Kasumi-1 (cell line): Measurements from ENCODE around the gene TMEM119.
"Not testable (repeated sequence)": the region's sequence is repeated elsewhere in the genome, so short reads cannot be mapped to it uniquely, and the experiment has no call there.

Experiments
- DNase-seq, 2 experiments: peaks; one replicate each; lab custom pipeline; 2025; lab: John Stamatoyannopoulos, UW

The TMEM119 gene

DNA sequence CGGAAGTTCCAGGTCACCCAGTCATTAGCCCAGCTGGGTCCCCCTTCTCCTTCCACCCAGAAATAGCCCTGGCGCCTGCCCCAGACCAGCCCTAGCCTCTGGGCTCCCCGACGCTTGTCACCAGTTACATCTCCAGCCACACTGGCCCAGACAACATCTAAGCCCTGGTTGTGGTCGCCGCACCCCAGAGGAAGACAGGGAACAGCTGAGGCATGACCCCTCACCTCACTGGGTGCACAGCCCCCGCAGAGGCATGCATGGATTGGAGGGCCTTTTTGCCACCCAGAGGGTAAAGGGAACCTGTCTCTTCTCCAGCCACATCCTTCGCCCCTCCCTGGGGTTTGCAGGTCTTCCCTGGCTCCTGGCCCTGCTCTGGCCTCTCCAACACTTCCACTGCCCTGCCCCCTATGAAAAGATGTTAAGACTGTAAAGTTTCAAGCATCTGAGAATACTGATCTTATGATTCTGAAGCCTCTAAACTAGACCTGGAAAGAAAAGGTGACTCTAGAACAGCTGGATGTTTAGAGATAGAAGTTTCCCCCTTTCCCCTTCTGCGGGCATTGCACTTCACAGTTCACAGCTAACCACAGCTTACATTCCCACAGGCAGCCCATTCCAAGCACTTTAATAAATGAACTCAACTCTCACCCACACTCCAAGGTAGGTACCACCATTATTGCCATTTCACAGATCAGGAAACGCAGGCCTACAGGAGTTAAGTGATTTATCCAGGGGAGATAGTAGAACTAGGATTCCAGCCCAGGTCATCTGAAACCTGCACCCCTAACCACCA is 14.7 kb downstream of the TMEM119 start:
- no peak for DNase-seq

DNA sequence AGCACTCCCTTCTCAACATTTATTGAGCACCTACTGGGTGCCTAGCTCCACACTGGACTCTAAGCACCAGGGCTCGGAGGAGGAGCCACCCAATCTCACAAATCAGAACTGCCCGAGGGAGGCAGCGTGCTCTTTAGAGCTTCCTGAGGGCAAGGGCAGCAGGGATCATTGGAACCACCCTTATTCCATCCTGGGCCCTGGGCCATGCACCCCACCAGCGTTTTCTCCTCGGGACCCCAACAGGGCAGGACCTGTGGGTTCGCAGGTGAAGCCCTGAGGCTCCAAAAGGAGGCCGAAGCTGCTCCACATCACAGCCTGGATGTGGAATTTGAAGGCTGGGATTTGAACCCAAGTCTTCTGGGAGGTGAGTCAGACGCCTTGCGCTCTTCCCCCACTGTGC is 15.4 kb downstream of the TMEM119 start:
- DNase-seq, result no peak

DNA sequence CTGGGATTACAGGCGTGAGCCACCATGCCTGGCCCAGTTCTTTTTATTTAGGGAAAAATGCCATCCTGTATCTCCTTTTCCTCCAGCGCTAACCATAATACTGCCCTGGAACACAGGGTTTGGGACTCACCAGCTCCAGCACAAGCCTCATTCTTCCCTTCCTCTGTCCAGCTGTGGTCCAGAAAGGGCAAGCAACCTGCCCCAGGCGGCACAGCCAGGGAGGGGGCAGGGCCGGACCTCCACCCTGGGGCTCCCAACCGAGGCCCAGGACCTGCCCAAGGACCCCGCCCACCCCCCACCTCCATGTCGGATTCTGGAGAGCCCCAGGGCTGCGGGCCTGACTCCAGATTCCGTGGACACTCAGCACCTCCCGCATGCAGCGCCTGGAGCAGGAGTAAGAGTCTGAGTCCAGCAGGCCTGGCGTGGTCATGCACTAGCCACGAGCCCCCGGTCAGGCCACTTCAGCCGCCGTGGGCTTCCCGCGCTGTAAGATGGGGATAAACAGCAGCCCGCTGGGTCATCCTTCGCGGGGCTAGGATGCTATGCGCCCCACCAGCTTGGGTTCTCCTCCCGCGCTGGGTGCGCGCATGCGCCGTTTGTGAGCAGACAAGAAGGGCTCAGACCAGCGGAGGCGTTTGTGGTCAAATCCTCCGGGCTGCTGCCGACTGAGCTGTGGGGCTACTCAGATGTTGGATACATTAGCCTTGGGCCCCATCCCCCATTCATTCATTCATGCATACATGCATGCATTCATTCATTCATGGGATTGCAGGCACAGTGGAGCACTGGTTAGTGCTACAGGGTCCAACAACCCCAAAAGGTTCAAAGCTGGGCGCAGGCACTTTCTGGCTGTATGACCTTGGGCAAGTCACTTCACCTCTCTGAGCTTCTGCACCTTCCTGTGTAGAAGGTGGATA is 16.3 kb downstream of the TMEM119 start:
- no peak for DNase-seq

DNA sequence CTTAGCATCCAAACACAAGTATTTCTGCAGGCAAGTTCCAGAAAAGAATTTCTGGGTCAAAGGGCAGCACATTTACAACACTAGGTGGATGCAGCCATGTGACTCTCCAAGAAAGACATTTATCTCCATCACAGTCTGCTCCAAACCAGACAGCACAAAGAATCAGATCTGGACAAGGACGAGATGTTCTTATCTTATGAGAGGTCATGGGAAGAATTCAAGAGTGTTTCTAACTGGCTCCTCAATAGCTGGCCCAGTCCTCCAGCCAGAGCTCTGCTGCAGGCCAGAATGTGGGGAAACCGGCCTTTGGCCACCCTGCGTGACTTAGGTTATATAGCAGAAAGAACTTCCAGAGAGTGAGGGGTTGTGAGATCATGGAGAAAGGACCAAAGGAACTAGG is 17.4 kb downstream of the TMEM119 start:
- DNase-seq, result no peak

DNA sequence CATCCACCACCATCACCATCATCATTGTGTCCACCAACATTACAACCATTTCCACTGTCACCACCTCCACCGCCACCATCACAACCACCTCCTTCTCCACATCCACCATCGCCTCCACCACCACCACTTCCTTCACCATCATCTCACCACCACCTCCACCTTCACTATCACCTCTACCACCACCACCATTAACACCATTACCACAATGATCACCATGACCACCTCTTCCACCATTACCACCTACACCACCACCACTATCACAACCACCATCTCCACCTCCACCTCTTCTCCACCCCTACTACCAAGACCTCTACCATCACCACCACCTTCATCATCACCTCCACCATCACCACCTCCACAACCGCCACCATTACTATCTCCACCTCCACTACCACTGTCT is 19.1 kb downstream of the TMEM119 start:
- no peak for DNase-seq

DNA sequence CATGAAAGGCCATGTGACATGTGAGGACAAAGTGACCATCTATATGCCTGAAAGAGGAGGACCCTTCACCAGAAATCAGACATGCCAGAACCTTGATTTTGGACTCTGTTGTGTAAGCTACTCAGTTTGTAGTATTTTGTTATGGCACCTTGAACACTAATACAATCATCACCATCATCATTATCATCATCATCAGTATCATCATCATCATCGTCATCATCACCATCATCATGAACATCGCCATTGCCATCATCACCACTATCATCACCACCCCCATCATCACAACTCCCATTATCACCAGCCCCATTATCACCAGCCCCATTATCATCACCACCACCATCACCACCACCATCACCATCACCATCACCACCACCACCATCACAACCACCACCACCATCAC is 19.6 kb downstream of the TMEM119 start:
- no peak for DNase-seq

DNA sequence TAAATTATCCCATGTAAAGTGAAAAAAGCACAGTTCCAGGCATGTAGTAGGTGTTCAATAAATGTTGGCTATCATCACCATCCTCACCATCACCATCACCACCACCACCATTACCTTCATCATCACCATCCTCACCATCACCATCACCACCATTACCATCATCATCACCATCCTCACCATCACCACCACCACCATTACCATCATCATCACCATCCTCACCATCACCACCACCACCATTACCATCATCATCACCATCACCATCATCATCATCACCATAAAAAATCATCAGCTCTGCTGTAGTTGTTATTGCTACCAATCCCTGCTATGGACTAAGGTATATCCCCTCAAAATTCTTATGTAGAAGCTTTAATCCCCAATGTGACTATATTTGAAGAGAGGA is 20.4 kb downstream of the TMEM119 start:
- DNase-seq, result no peak

DNA sequence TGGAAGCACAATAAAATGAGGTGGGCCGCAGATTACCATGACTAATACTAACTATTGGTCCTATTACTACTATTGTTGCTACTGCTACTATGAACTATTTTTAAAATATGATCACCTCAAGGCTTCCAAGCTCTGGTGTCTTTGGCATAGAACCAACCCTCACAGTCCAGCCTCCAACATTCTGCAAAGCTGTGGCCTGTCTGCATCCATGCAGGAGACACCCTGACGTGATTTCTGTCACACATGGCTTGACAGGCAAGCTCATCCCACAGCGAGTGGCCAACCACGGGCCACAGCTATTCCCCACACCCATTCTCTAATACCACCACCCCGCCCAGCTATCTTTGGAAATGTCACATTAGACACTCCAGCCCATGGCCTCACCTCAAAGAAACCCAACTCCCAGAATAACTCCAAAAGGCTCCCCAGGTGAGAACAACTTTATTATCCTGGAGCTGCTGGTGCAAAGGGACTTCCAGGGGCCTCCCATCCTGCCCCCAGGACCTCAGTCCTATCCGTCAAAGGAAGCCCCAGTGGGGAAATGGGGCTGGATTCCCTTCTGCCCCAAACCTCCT is 21.1 kb downstream of the TMEM119 start:
- DNase-seq, result no peak

DNA sequence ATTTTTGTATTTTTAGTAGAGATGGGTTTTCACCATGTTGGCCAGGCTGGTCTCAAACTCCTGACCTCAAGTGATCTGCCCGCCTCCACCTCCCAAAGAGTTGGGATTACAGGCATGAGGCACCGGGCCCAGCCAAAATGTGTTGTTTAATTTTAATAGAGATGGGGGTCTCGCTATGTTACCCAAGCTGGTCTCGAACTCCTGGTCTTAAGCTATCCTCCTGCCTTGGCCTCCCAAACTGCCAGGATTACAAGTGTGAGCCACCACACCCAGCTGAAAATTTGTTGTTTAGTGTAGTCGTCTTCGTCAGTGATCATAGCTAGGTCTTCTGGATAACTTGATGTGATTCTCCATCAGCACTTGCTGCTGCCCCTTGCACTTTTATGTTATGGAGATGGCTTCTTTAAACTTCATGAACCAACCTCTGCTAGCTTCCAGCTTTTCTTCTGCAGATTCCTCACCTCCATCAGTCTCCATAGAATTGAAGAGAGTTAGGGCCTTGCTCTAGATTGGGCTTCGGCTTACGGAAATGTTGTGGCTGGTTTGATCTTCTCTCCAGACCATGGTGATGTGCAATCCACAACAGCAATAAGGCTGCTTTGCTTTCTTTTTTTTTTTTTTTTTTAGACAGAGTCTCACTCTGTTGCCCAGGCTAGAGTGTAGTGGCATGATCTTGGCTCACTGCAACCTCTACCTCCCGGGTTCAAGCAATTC is 22.5 kb downstream of the TMEM119 start:
- no peak for DNase-seq

DNA sequence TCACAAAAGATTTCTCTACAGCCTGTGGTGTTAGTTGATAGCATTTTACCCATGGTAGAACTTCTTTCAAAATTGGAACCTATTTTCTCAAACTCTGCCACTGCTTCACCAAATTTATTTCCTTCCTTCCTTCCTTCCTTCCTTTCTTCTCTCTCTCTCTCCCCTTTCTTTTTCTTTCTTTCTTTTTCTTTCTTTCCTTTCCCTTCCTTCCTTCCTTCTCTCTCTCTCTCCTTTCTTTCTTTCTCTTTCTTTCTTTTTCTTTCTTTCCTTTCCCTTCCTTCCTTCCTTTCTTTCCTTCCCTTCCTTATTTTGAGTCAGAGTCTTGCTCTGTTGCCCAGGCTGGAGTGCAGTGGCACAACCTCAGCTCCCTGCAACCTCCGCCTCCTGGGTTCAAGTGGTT is 23.6 kb downstream of the TMEM119 start:
- DNase-seq, result not testable (repeated sequence)

DNA sequence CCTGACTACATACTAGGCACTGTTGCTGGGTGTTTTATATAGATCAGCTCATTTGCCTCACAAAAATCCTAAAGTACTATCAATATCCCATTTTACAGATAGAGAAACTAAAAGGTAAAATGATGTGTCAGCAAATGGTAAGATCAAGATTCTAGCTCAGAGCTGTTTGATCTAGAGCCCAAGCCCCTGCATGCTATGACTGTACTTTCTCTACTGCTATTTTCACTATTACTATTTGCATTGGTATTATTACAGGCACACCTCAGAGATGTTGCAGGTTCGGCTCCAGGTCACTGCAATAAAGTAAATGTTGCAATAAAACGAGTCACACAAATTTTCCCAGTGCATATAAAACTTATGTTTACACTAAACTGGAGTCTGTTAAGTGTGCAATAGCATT is 24.6 kb downstream of the TMEM119 start:
- DNase-seq, result no peak

DNA sequence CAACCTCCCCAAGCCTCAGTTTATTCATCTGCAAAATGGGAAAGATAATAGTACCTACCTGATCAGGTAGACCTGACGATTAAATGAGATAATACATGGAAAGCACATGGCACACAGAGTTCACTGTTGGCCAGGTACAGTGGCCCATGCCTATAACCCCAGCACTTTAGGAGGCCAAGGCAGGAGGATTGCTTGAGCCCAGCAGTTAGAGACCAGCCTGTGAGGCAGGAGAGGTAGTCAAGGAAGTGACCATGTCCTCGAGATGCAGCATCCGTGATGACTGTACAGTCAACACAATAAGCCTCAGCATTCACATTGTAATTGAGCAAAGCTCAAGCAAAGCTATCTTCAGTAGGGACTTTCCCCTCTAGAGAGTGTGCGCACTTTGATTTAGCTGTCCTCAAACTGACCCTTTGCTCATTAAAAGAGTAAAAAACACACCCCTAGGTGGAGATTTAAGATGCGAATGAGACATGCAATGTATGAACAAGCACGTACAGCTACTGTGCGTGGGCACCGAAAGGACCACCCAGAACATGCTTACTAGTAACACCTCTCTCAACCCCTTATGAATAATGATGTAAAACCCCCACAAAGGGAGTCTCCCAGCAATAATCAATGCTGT is 25.6 kb downstream of the TMEM119 start:
- DNase-seq, result no peak

DNA sequence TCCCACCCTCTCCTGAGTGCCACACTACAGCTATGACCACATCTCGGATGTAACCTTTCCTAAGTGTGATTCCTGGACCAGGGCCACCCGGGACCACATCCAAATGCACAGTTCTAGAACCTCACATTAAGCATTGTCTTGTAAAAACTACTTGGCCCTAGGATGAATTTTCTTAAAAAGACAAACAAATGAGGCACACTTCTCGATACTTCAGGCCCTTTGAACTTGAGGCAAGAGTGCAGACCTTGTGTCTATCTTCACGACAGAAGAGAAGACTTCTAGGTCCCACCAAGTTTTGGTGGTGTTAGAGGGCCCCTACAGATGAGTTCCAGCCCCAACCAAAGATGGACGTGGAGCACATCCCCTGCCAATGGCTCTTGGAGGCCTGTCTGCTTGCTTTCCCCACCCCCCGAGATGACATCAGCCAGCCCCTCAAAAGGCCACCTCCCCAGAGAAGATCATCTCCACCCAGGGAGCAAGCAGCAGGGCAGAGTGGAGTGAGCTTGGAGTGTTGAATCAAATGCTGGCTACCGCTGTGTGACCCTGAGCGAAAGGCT is 26.2 kb downstream of the TMEM119 start:
- DNase-seq, result no peak

DNA sequence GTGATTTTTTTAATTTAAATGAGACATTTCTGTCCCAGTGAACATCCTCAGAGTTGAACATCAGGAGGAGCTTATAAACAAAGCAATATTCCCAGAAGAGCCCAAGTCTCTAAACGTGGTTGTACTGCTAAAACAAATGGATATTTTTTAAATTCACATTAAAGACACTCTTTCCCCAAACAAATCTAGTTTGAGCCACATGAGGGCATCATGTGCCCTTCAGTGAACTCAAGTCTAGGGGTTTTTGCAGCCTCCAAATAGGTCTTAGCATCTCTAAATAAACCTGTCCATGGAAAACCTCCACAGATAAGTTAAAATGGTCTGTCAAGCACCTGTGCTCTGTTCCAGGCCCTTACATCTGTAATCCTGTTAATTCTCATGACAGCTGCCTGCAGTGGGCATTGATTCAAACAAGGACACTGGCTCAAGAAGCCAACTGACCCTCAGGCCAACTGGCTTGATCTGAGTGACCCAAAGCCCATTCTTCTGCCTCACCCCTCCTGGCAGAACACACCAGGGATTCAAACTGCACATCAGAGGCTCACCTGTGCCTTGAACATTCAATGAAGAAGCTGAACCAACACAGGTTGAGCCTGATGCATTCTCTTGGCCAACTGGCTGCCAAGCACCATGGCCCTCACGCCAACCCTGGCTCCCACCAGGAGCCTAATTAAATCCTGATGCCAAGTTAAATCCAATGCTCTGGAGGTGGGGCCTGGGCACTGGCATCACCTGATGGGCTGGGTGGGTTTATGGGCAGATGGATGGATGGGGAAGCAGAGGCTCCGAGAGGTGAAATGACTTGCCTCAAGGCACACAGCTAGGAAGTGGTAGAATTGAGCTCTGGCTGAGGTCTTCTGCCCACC is 26.9 kb downstream of the TMEM119 start:
- DNase-seq, result peak; percentile 55 to 65

DNA sequence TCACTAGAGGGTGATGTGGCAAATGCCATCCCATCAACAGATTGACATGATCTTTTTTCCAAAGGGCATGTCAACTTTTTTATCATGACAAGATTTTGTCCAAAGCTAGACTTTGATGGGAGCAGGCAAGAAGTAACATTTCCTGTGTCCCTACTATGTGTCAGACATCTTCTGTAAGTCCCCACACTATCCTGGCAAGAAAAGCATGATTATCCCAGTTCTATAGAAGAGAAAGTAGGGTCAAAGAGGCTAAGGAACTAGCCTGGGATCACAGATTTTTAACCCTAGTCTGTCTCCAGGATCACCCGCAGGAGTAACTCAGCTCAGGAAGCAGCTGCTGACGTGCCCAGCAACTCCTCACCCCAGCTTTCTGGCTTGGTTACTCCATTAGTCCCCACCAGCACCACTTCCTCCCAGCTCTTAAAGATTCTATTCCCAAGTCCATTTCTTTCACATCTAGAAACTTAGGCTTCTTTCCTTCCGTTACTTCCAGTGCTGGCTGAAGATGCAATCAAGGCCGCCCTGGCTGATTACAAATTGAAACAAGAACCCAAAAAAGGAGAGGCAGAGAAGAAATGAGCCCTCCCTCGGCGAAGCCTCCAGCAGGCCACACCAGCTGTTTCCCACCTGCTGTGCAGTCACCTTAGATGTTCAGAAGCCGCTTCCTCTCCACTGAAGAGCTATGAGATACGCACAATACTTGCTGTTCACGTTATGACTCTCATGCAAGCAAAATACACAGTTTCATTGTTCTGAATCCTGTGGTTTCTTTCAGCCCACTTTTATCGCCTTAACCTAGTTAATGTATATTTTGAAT is 29.3 kb downstream of the TMEM119 start:
- peak in 1 of 2 experiments; percentile 24 for DNase-seq

DNA sequence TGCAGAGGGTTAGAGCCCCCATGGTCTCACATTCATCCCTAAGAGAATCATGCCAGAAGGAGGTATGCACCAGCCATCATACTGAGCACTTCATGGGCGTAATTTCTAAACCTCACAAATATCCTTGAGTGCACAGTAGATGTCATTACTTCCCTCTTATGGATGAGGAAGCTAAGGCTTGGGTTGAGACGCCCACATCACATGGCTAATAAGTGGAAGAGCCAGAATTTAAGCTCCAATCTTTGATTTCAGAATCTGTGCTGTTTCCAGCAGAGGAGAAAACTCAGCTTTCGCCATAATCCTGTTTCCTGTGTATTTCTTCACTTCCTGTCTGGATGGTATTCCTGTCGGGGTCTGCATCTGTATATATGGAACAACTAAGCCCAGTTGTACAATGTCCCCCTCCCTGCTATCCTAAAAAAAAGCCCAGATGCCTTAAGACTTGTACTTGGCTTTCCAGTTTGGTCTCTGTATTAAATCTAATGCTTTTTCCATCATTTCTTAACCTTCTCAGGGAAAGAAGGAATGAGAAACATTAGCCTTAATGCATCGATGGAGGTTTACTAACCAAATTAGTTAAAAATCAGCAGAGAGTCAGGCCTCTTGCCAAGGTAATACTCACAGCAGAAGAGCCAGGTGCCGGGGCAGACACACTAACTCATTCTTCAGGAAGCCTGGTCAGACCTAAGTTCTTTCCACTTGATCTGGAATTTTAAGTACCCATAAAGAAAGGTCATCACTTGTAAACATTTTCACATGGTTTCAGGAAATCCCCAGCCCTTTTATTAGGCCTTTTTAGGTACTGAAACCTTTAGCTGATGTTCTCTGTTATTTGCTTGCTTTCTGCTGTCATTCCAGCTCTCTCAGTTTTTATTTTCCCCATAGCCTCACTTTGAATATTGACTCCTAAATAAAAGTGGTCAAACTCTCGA is 30.2 kb downstream of the TMEM119 start:
- peak in 1 of 2 experiments; percentile 4 for DNase-seq

DNA sequence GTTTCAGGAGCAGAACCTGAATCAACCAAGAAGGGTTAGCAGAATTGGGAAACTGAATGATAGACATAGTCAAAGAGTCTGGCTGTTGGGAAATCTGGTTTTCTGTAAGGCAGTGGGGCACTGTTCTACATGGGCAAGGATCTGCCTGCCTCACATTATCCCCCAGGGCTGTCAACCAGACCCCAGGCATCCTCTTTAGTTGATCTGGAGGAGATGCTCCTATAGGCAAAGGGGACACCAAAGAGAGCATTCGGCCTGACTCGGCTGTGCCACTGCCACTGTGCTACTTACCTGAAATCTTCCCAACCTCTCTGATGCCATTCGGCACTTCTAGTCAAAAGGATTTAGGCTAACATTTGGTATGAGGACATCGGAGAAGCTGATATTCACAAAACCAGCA is 31.4 kb downstream of the TMEM119 start:
- no peak for DNase-seq

DNA sequence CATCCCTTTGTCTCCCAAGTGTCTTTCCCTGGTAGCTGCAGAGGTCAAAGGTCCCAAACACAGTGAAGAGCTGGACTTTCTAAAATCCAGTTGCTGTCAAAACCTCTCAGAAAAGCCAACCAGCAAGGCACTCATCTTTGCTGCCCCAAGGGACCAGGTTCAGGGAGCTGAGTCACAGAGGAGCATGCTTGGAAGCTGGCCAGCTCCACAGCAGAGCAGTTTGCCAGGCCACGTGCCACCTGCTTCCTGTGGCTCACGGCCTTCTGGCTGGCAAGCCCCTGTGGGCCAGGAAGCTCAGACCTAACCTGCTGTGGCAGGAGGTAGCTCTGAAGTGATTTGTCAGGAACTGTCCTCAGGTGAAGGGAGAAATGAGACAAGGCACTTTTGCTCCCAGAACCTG is 31.9 kb downstream of the TMEM119 start:
- DNase-seq, result peak; percentile 30 to 38
